Nephron progenitor cell (in vitro differentiated cells): ENCODE measurements around the gene AQP5.

ENCODE experiments used
- DNase-seq: peaks from one replicate; pipeline ENCODE4 v3.0.0; 2021
- H3K27ac Mint-ChIP-seq: 2 replicates; pipeline ENCODE4 v1.8.0; 2021; ENCODE audit warnings: mild to moderate bottlenecking, moderate library complexity, mixed read lengths
- H3K27me3 Mint-ChIP-seq: 2 replicates; pipeline ENCODE4 v1.8.0; 2021; ENCODE audit warnings: mild to moderate bottlenecking, low read depth, mixed read lengths; ENCODE audit not compliant: poor library complexity
- H3K36me3 Mint-ChIP-seq: 2 replicates; pipeline ENCODE4 v1.8.0; 2021; ENCODE audit warnings: low read depth, mixed read lengths
- H3K4me1 Mint-ChIP-seq: 2 replicates; pipeline ENCODE4 v1.8.0; 2021; ENCODE audit warnings: mixed read lengths
- H3K4me3 Mint-ChIP-seq: 2 replicates; pipeline ENCODE4 v1.8.0; 2021; ENCODE audit warnings: mild to moderate bottlenecking, moderate library complexity, mixed read lengths
- H3K9me3 Mint-ChIP-seq: 2 replicates; pipeline ENCODE4 v1.8.0; 2021; ENCODE audit warnings: mild to moderate bottlenecking, moderate library complexity, mixed read lengths
- TF ChIP-seq, protein P1 (sequence below): fragments of 200-600 bp; sonication (generic); IDR thresholded peaks from 2 replicates; pipeline ENCODE4 v1.5.0; 2021; ENCODE audit warnings: antibody characterized with exemption

Gene AQP5

DNA sequence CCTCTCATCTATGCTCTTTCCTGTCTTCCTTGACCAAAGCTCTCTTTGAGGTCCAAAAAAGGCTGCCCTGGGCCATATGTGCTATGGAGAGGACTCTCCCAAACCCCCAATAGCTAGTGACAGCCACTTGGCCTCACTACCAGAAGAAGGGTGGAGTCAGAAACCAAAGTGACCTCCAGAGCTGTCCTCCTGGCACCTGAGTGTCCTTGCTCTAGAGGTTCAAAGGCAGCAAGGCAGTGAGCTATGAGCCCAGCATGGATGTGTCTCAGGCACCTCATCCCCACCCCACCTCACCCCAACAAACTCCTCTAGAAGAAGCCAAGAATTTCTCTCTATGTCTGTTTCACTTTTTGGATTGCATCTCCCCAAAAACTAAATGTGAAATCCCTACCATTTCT lies 4.1 kb upstream of the AQP5 start:
- peaks cover 68% of the 10 kb centered on the region for H3K27me3 Mint-ChIP-seq
- no peak for DNase-seq
- no peak overlapping the region for H3K27ac Mint-ChIP-seq
- TF ChIP-seq, protein P1, sequence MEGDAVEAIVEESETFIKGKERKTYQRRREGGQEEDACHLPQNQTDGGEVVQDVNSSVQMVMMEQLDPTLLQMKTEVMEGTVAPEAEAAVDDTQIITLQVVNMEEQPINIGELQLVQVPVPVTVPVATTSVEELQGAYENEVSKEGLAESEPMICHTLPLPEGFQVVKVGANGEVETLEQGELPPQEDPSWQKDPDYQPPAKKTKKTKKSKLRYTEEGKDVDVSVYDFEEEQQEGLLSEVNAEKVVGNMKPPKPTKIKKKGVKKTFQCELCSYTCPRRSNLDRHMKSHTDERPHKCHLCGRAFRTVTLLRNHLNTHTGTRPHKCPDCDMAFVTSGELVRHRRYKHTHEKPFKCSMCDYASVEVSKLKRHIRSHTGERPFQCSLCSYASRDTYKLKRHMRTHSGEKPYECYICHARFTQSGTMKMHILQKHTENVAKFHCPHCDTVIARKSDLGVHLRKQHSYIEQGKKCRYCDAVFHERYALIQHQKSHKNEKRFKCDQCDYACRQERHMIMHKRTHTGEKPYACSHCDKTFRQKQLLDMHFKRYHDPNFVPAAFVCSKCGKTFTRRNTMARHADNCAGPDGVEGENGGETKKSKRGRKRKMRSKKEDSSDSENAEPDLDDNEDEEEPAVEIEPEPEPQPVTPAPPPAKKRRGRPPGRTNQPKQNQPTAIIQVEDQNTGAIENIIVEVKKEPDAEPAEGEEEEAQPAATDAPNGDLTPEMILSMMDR, result no peak
- peaks cover 43% of the 10 kb centered on the region for H3K4me1 Mint-ChIP-seq
- no peaks in the 10 kb centered on the region for H3K9me3 Mint-ChIP-seq
- H3K4me3 Mint-ChIP-seq, result no peak overlapping the region
- no peaks in the 10 kb centered on the region for H3K36me3 Mint-ChIP-seq

GRCh38 chr12:49959685-49960473 lies 1.8 kb upstream of the AQP5 start:
- peak overlapping the region; percentile 78 for H3K4me3 Mint-ChIP-seq
- no peak overlapping the region for H3K27ac Mint-ChIP-seq
- H3K36me3 Mint-ChIP-seq, result no peaks in the 10 kb centered on the region
- H3K4me1 Mint-ChIP-seq, result peaks cover 37% of the 10 kb centered on the region
- TF ChIP-seq, protein P1, result no peak
- peaks cover 84% of the 10 kb centered on the region for H3K27me3 Mint-ChIP-seq
- no peaks in the 10 kb centered on the region for H3K9me3 Mint-ChIP-seq
- DNase-seq, result no peak

GRCh38 chr12:49960474-49961110 lies 1.1 kb upstream of the AQP5 start:
- TF ChIP-seq, protein P1, result no peak
- no peak for DNase-seq
- Mint-ChIP-seq H3K4me1 (peaks cover 41% of the 10 kb centered on the region), H3K4me3 (peak overlapping the region; percentile 78), H3K36me3 (no peaks in the 10 kb centered on the region), H3K9me3 (no peaks in the 10 kb centered on the region), H3K27me3 (peaks cover 89% of the 10 kb centered on the region), H3K27ac (no peak overlapping the region)

DNA sequence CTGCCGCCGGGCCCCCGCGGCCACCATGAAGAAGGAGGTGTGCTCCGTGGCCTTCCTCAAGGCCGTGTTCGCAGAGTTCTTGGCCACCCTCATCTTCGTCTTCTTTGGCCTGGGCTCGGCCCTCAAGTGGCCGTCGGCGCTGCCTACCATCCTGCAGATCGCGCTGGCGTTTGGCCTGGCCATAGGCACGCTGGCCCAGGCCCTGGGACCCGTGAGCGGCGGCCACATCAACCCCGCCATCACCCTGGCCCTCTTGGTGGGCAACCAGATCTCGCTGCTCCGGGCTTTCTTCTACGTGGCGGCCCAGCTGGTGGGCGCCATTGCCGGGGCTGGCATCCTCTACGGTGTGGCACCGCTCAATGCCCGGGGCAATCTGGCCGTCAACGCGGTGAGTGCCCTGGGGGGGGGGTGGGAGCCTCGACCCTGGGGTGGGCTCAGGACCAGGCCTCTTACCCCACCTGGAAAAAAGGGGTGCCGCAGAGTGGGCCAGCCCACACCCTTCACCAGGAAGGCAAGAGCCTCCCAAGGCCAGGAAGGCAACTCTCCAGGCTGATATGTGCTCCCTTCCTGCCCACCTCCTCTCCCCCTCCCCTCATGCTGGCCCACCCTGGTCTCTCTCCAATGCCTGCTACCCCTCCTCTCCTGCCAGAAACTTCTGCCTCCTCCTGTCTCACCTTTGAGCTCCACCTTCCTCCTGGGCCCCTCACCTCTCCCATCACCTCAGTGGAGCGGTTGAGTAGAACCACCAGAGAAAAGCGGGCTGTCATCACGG lies 507 bp downstream of the AQP5 start:
- DNase-seq, result no peak
- Mint-ChIP-seq H3K27ac (no peak overlapping the region), H3K9me3 (no peaks in the 10 kb centered on the region), H3K27me3 (peaks cover 82% of the 10 kb centered on the region), H3K4me3 (no peak overlapping the region), H3K36me3 (no peaks in the 10 kb centered on the region), H3K4me1 (peaks cover 48% of the 10 kb centered on the region)
- TF ChIP-seq, protein P1, result no peak

DNA sequence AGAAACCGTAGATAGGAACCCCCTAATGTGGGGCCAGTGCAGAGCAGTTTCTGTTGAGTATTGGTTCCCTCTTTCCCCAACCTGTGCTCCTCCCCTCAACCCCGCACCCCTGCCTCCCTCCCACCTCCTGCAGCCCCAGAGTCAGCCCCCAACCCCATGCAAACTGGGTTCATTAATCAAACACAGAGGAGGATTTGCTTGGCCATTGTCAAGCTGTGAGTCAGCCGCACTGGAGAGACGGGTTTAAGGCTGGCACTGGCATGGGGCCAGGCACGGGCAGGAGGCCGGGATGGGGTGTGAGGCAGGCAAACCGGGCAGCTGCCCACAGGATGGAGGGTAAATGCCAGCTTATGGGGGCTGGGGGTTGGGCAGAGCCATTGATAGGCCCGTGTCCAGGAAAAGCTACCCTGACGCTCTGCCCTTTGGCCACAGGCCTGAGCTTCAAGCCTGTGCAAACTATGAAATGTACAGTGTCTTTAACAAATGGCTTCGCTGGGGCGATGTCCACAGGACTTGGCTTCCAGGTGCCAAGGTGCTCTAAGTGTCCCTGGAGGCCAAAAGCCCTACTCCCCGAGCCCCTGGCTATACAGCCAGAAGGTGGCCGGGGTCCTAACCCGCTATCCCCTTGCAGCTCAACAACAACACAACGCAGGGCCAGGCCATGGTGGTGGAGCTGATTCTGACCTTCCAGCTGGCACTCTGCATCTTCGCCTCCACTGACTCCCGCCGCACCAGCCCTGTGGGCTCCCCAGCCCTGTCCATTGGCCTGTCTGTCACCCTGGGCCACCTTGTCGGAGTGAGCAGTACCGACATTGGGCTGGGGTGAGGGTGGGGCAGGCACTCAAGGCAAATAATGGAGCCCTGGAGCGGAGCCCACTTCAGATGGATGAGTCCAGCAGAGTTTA lies 1.4 kb downstream of the AQP5 start:
- TF ChIP-seq, protein P1, result no peak
- H3K27ac Mint-ChIP-seq, result no peak overlapping the region
- H3K9me3 Mint-ChIP-seq, result no peaks in the 10 kb centered on the region
- no peak overlapping the region for H3K4me3 Mint-ChIP-seq
- no peak for DNase-seq
- H3K27me3 Mint-ChIP-seq, result peaks cover 79% of the 10 kb centered on the region
- no peaks in the 10 kb centered on the region for H3K36me3 Mint-ChIP-seq
- H3K4me1 Mint-ChIP-seq, result peaks cover 48% of the 10 kb centered on the region
